ENCODE measurements around the gene IQSEC1.

The IQSEC1 gene

GRCh38 chr3:12944413-12944812, 128.8 kb downstream of the IQSEC1 start:
- DNase-seq (ENCODE audit: low spot score): no peak
- TF ChIP-seq CTCF (IDR thresholded peaks at IDR 0.05; ENCODE audit: extremely low read depth, missing control alignments): no peak

DNA sequence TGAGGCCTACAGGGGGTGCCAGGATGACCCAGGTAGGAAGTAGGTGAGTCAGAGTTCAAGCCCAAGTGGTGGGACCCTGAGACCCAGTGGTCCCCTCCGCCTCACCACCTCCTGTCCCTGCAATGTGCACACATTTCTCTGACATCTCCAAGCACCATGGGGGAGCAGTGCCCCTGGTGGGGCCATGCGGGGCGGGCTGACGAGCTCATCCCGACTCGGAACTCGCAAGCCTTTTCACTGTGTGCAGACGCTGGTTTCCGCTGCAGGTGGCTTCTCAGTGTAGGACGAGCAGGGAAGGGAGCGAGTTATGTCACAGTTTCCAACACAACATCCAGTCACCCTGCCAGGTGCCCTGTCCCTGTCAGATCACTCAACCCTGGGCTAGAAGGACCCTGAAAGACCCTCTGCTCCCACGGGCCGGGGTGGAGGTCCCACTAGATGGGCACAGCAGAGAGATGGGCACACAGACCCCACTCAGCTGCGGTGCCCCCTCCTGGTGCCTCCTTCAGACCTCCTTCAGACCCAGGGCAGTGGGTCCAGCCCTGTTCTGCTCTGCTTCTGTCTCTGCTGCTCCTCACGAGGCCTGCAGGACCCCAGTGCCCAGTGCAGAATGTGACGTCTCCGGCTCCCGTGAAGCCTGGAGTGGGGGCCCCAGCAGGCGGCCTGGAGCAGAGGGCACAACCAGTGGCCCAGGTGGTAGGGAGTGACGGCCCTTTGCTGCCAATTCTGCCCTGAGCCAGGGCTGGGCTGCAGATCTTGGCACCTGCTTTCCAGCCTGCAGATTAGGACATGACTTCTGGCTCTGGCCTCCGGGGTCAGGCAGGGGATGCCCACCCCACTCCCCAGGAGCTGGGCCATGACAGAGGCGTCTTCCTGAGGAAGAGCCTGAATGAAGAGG, 129.9 kb downstream of the IQSEC1 start:
- DNase-seq (ENCODE audit: low spot score): no peak

GRCh38 chr3:12941495-12942023, 131.7 kb downstream of the IQSEC1 start:
- no peak for TF ChIP-seq CTCF (IDR thresholded peaks at IDR 0.05; ENCODE audit: extremely low read depth, missing control alignments)
- no peak for DNase-seq (ENCODE audit: low spot score)

More for the DNA sequence above, 129.9 kb downstream of the IQSEC1 start:
- no peak for TF ChIP-seq CTCF (IDR thresholded peaks at IDR 0.05; ENCODE audit: extremely low read depth, missing control alignments)

DNA sequence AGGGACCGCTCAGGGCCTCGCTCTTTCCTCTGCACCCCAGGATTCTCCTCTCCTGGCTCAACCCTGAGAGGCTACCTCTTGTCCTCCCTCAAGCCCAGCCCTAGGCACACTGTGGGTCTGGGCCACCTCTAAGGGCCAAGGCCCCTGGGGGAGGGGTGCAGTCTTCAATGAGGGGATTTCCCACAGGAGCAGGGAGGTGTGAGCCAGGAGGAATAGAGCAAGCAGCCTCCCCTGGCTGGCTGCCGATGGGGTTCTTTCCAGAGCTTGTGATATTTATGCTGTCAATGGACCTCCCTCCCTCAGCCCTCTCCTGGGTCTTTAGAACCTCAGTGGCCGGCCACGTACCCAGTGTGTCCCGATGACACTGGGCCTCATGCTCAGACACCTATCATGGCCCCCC, 132.4 kb downstream of the IQSEC1 start:
- no peak for DNase-seq (ENCODE audit: low spot score)
- no peak for TF ChIP-seq CTCF (IDR thresholded peaks at IDR 0.05; ENCODE audit: extremely low read depth, missing control alignments)

DNA sequence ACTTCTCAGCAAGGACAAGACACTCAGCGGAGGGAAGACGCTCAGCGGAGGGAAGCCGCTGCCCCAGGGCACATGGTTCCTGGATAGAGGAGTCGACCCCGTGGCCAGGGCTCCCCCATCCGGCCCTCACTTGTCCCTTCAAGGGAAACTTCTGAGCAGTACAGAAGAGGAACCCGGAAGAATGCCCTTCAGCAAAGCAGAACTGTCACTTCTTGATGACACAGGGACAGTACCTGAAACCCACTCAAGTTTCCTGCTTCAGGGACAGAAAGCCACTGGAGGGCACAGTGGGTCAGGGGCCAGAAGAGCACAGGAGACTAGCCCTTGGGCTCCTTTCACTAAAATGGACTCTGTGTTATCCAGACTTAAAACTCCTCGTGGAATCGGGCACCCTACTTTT, 134.1 kb downstream of the IQSEC1 start:
- TF ChIP-seq CTCF (IDR thresholded peaks at IDR 0.05; ENCODE audit: extremely low read depth, missing control alignments): no peak

GRCh38 chr3:12938258-12938711, 134.9 kb downstream of the IQSEC1 start:
- TF ChIP-seq CTCF (IDR thresholded peaks at IDR 0.05; ENCODE audit: extremely low read depth, missing control alignments): no peak
- no peak for DNase-seq (ENCODE audit: low spot score)

More for the DNA sequence above, 134.1 kb downstream of the IQSEC1 start:
- no peak for DNase-seq (ENCODE audit: low spot score)

Data from GM20000 (cell line).